ENCODE results near the gene SLC39A7. TPM values are rescaled to one million over a fixed set of nuclear protein-coding genes. Genes with fewer than 3 reads are reported as not detected.

SLC39A7 gene
- total RNA-seq, 2 donors from 2014 or later, result 123 to 163 TPM

GRCh38 chr6:33166363-33166762 lies 34.3 kb upstream of the SLC39A7 start:
- Histone ChIP-seq H3K4me1 (ENCODE audit: control insufficient read depth, insufficient read depth, low read length) (no peaks in the 10 kb centered on the region), H3K4me3 (ENCODE audit: low read length) (no peak overlapping the region), H3K27ac (ENCODE audit: low read depth, low read length) (no peak overlapping the region), H3K9me3 (ENCODE audit: control insufficient read depth, low read length) (no peaks in the 10 kb centered on the region), H3K27me3 (ENCODE audit: control insufficient read depth, insufficient read depth, low read length, poor library complexity, severe bottlenecking) (peaks cover 15% of the 10 kb centered on the region), H3K36me3 (ENCODE audit: control insufficient read depth, insufficient read depth, low read length) (no peaks in the 10 kb centered on the region), H3K9ac (ENCODE audit: extremely low read depth, low read length, poor library complexity, severe bottlenecking) (no peak overlapping the region)
- H3K36me3 Mint-ChIP-seq (ENCODE audit: low read depth), result no peaks in the 10 kb centered on the region
- DNase-seq, result no peak
- no peaks in the 10 kb centered on the region for H3K9me3 Mint-ChIP-seq
- 62 to 93% methylated on average over 2 to 6 of the region's 6 CpGs for WGBS, 2 experiments (ENCODE audit: insufficient coverage in 1 of 2, insufficient read length in 1 of 2)
- H3K4me3 Mint-ChIP-seq, result no peak overlapping the region
- H3K4me1 Mint-ChIP-seq, result no peaks in the 10 kb centered on the region
- TF ChIP-seq CTCF (conservative IDR thresholded peaks at IDR 0.05), result no peak
- H3K27me3 Mint-ChIP-seq (ENCODE audit: insufficient read depth), result peaks cover 32% of the 10 kb centered on the region
- H3K27ac Mint-ChIP-seq, result no peak overlapping the region

- H3K27ac Mint-ChIP-seq, result no peak overlapping the region
- 90 to 91% methylated on average over 4 to 7 of the region's 7 CpGs for WGBS, 2 experiments (ENCODE audit: insufficient coverage in 1 of 2, insufficient read length in 1 of 2)
- Histone ChIP-seq H3K4me1 (ENCODE audit: control insufficient read depth, insufficient read depth, low read length) (no peaks in the 10 kb centered on the region), H3K27me3 (ENCODE audit: control insufficient read depth, insufficient read depth, low read length, poor library complexity, severe bottlenecking) (peaks cover 13% of the 10 kb centered on the region), H3K9ac (ENCODE audit: extremely low read depth, low read length, poor library complexity, severe bottlenecking) (no peak overlapping the region), H3K9me3 (ENCODE audit: control insufficient read depth, low read length) (no peaks in the 10 kb centered on the region), H3K36me3 (ENCODE audit: control insufficient read depth, insufficient read depth, low read length) (no peaks in the 10 kb centered on the region), H3K27ac (ENCODE audit: low read depth, low read length) (no peak overlapping the region), H3K4me3 (ENCODE audit: low read length) (no peak overlapping the region)
- no peaks in the 10 kb centered on the region for H3K9me3 Mint-ChIP-seq
- H3K27me3 Mint-ChIP-seq (ENCODE audit: insufficient read depth), result peaks cover 27% of the 10 kb centered on the region
- H3K4me1 Mint-ChIP-seq, result no peaks in the 10 kb centered on the region
- no peak for TF ChIP-seq CTCF (conservative IDR thresholded peaks at IDR 0.05)
- no peak overlapping the region for H3K4me3 Mint-ChIP-seq
- DNase-seq, result no peak
- H3K36me3 Mint-ChIP-seq (ENCODE audit: low read depth), result no peaks in the 10 kb centered on the region
Measured at GRCh38 chr6:33166811-33167210, 33.9 kb upstream of the SLC39A7 start.

- Histone ChIP-seq H3K27me3 (ENCODE audit: control insufficient read depth, insufficient read depth, low read length, poor library complexity, severe bottlenecking) (peaks cover 4% of the 10 kb centered on the region), H3K36me3 (ENCODE audit: control insufficient read depth, insufficient read depth, low read length) (no peaks in the 10 kb centered on the region), H3K27ac (ENCODE audit: low read depth, low read length) (no peak overlapping the region), H3K4me1 (ENCODE audit: control insufficient read depth, insufficient read depth, low read length) (no peaks in the 10 kb centered on the region), H3K9me3 (ENCODE audit: control insufficient read depth, low read length) (no peaks in the 10 kb centered on the region), H3K4me3 (ENCODE audit: low read length) (no peak overlapping the region), H3K9ac (ENCODE audit: extremely low read depth, low read length, poor library complexity, severe bottlenecking) (no peak overlapping the region)
- no peak for DNase-seq
- H3K9me3 Mint-ChIP-seq, result no peaks in the 10 kb centered on the region
- no peak overlapping the region for H3K4me3 Mint-ChIP-seq
- peaks cover 19% of the 10 kb centered on the region for H3K27me3 Mint-ChIP-seq (ENCODE audit: insufficient read depth)
- H3K36me3 Mint-ChIP-seq (ENCODE audit: low read depth), result no peaks in the 10 kb centered on the region
- no peak for TF ChIP-seq CTCF (conservative IDR thresholded peaks at IDR 0.05)
- H3K27ac Mint-ChIP-seq, result no peak overlapping the region
- 89 to 91% methylated on average over 3 to 19 of the region's 19 CpGs for WGBS, 2 experiments (ENCODE audit: insufficient coverage in 1 of 2, insufficient read length in 1 of 2)
- H3K4me1 Mint-ChIP-seq, result no peaks in the 10 kb centered on the region
Measured at GRCh38 chr6:33167374-33168283, 33.0 kb upstream of the SLC39A7 start.

Data from endodermal cell (in vitro differentiated cells).